Globus pallidus (tissue), 1 donor: Measurements from ENCODE around the gene KCNS1.
A peak's percentile ranks its signal among the peaks of the same experiment; 100 is the strongest.
"Not testable (repeated sequence)": the region's sequence is repeated elsewhere in the genome, so short reads cannot be mapped to it uniquely, and the experiment has no call there.

Experiments used
- DNase-seq: peaks from one replicate; pipeline ENCODE4 v3.0.0-alpha.2; 2015; ENCODE audit warnings: low spot score

KCNS1 gene

DNA sequence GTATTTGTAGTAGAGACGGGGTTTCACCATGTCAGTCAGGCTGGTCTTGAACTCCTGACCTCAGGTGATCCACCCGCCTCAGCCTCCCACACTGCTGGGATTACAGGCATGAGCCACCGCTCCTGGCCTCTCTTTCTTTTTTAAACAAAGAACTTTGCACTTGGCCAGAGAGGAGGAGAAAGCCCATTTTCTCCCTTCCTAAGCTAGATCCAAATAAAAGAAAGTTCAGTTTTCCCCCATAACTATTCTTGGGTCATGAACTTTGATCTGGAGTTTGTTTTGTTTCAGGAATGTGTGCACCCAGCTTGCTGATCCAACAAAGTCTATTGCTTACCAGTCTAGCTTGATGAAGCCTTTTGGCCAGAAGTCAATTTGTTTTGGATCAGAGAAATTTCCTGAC lies 23.4 kb downstream of the KCNS1 start:
- DNase-seq = no peak

DNA sequence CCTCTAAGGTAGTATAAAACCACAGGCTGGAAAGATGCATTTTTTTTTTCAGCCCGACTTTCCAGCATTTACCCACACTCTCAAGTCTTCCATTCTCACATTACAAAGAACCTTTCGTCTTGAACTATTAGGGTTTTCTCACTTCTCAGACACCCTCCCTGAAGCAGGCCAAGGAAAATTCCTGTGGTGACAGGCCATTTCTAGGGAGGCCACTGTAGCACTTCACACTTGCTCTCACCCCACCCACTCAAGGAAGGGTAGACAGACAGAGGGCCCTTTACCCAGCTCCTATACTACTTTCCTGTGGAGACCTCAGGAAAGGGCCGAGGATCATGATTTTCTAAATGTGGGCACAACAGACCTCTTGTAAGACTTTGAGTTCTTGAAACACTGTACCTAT lies 27.7 kb downstream of the KCNS1 start:
- no peak for DNase-seq

DNA sequence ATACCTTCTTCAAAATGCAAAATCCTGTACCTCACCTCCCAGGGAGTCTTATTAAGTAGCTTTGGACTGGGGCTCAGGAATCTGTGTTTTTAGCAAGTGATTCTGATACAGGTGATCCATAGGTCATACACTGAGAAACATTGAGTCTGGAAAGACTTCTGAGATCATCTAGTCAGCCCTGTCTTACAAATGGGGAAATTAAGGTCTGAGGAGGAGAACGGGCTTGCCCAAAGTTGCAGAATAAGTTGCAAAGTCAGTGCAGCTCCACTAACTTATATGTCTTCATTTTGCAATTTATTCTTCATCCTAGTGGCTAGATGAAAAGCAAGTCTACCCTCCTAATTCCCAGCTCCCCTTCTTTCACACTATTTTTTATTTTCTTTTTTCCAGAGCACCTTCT lies 28.9 kb downstream of the KCNS1 start:
- DNase-seq = no peak

DNA sequence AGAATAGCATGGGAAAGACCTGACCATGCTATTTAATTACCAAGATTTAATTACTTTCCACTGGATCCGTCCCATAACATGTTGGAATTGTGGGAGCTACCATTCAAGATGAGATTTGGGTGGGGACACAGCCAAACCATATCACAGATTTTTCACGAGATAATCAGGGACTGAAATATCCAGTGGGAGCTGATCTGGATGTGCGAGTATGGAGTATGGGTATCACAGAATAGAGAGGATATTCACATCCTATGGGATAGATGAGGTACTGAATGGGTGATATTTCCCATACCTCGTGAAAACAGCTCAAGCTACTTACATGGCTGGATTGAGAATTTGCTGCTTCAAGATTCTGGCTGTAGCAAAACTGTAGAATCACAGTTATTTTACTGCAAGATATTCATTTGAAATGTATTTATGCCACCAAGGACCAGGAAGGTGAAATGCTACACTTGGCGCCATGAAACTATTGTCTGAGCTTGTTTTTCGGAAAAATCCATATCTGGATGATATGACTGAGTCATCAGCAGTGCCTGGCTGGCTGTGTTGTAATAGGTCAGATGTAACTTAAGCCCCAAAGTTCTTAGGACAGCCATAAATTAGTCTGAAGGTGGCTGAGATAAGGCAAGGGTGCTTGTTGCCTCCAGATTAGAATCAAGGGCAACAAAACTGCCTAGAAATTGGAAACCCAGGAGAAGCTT lies 29.8 kb downstream of the KCNS1 start:
- no peak for DNase-seq

DNA sequence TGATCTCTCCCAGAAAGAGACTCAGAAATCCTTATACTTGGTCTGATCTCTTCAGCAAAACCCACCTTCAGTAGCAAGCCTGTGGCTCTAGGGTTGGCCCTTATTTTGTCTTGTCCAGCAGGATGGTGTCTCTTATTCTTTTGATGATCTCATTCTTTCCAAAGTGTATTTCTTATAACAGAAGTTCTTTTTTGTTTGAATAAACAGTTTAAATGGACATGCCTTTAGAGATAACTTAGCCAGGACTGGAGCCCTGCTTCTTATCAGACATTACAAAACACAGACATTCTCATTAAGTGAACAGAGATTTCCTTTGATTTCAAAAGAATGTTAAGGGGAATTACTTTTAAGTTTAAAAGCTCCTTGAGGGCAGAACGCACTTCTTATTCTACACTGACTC lies 31.7 kb downstream of the KCNS1 start:
- no peak for DNase-seq

DNA sequence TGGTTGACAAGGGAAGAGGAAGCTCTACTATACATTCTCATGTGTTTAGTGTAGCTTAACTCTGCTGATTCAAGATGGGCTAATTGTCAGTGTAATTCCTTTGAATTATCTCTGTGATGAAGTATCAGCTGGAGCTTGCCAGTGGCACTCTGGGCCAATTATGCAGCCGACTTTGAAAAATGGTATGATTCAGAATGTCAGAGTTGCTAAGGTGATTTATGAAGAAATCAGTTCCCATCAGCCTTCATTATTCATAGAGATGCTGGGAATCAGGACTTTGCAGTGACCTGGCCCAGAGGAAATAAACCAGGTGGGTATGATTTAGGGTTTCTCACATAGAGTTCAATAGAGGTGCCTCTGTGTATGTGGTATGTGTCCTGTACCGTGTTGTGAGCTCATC lies 33.4 kb downstream of the KCNS1 start:
- DNase-seq = no peak

DNA sequence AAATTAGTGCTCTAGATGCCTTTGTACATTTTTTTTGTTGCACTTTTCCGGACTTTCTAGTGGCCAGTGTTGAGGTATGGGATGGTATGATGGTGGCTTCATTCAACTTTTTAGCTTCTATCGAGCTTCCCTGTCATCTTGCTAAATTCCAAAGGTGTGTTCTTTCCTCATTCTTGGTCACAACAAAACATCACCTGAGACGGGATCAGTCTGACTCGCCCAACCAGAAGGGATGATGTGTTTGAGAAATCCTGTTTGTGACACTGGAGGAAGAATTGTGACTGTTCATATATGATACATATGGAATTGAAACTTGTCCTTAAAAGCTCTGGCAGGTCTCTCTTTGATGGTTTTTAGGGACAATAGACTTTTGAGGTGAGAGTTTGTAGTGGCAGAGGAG lies 33.8 kb downstream of the KCNS1 start:
- no peak for DNase-seq

DNA sequence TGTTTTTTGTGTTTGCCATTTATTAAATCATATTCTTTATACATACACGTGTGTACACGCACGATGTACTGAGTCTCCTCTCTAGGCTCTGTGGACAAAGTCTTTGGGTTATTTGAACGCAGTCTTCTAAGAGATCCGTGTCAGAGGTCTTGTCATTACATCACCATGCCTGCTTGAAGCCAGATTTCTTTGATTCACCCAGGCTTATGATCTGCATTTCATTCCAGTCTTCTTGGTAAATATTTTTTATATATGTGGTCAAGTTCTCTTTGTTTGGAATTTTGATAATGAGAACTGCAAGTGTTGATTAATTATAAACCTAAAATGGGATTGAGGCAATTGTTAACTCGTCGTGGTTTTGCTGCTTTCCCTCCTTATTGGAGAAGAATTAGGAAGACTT lies 34.6 kb downstream of the KCNS1 start:
- DNase-seq = no peak

DNA sequence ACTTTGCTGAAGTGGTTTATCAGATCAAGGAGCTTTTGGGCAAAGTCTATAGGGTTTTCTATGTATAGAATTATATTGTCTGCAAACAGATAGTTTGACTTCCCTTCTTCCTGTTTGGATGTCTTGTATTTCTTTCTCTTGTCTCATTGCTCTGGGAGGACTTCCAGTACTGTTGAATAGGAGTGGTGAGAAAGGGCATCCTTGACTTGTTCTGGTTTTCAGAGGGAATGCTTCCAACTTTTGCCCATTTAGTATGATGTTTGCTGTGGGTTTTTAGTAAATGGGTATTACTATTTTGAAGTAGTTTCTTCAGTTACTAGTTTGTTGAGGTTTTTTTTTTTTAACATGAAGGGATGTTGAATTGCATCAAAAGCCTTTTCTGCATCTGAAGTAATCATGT lies 36.1 kb downstream of the KCNS1 start:
- no peak for DNase-seq

DNA sequence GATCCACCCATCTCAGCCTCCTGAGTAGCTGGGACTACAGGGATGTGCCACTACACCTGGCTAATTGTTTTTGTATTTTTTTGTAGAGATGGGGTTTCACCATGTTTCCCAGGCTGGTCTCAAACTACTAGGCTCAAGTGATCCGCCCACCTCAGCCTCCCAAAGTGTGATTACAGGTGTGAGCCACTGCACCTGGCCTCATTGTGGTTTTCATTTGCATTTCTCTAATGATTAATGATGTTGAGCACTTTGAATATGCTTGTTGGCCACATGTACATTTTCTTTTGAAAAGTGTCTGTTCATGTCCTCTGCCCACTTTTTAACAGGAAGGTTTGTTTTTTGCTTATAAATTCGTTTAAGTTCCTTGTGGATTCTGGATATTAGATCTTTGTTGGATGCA lies 37.8 kb downstream of the KCNS1 start:
- not testable (repeated sequence) for DNase-seq

DNA sequence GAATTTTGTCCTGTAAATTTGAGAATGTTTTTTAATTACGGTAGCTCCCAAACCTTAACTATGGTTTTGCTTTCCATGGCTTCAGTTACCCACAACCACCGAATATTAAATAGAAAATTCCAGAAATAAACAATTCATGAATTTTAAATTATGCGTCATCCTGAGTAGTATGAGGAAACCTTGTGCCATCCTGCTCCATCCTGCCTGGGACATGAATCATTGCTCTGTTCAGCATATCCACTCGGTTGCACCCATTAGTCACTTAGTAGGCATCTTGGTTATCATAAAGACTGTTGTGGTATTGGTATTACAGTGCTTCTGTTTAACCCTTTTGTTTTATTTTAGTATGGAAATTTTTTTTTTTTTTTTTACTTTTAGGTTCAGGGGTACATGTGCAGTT lies 39.7 kb downstream of the KCNS1 start:
- DNase-seq = peak; percentile 30

DNA sequence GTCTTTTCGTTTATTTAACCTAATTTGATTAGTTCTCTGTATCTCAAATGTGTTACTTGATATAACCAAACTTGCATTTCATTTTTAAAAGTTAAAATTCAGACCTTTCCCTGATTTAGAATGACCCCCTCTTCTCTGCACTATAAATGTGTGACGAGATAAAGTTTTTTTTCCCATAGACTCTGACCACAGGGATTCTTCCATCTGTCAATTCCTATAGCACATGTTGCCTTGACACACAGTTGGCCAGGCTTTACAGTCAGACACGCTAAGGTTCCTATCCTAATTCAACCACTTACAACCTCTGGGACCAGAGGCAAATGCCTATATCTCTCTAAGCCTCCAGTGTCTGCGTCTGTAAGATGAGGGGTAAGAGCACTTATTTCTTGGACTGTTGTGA lies 40.6 kb downstream of the KCNS1 start:
- peak; percentile 43 for DNase-seq

DNA sequence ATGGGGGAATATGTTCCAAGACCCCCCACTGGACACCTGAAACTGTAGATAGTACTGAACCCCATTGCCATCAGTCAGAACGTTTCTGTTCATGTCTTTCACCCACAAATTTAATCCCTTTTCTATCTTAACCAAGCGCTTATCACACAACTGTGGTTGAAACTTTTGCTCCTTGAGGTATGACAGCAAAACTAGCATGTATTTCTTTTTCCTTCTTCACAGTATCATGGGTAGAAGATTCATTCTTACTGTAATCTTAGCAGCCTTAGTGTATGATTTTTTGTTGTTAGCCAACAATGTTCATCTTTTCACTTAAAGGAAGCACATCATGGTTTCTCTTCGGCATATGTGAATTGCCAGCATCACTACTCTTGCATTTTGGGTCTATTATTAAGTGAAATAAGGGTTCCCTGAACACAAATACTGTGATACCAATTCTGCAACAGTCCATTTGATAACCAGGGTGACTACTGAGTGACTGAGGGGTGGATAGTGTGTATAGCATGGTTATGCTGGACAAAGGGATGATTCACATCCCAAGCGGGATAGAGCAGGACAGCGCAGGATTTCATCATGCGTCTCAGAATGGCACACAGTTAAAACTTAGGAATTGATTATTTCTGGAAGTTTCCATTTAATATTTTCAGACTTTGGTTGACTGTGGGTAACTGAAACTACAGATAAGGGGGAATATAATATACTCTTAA lies 41.8 kb downstream of the KCNS1 start:
- peak; percentile 88 for DNase-seq

DNA sequence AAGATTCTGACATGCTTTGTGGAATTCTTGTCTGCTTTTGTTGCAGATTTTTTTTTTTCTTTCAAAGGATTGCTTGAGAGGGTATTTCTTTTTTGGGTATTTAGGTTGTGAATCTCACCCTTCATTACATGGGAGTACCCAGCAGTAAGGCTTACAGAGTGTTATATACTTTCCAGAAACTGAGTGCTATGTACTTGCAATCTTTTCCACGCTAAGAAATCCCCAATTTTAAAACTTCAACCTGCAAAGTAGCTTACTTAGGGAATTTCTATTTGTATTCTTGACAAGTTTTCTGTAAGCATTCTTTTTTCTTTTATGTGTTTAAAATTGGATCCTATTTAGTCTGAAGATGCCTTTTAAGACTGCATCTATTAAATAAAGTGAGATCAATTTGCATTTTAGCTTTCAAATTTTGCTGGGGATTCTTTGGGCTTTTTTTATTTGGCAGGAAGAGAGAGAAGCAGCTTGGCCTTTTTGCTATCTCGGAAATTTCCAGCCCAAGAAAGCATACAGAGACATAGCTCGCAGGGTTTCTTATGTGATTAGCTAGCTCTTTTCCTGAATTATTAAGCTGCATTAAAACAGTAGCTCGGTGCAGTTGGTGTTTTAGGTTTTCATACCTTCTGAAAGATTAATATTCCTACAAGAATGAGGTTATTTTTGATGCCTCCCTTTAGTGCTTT lies 42.6 kb downstream of the KCNS1 start:
- DNase-seq = peak; percentile 55

DNA sequence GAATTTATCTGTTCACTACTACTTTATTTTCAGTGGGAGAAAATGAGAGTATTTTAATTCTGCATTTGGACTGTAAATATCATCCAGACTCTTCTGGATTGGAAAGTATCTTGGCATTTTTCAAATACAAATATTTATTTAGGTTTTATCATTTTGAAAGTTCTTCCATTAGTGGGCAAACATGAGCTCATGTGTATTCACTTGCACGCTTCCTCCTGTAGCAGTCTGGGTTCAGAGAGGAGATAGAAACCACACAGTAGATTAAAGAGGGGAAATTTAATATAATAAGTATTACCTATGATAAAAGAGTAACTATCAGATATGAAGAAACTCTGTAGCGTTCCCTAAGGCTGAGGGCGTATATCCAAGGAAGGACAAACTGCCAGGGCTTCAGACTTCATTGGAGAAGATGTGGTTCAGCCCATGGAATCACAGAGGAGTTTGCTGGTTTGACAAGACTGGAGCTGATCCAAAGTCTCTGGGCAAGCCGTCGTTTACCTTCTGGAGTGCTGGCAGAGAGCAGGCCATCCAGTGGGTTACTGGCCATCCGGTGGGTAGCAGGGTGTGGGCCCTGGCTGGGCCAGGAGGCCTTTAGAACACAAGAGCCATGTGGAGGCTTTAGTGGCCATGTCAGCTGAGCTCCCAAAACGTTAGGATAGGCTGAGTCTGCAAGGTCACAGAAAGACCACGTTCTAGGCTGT lies 44.3 kb downstream of the KCNS1 start:
- no peak for DNase-seq

DNA sequence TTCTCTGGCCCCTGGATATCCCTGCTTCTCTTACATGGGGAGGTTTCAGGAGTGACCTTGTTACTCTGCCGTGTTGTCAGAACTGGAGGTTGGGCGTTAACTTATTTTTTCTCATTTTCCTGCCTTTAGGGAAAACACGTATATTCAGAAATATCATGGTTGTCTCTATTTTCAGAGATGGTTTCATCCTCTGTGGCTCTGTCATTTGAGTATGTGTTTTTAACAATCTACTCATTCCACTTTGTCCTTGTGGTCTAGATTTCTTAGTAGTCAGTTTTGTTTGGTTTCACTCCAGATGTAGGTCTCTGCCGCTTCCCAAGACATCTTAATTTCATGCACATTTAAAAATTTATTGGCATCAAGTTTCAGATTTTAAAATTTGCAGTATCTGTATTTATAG lies 45.9 kb downstream of the KCNS1 start:
- DNase-seq = no peak

DNA sequence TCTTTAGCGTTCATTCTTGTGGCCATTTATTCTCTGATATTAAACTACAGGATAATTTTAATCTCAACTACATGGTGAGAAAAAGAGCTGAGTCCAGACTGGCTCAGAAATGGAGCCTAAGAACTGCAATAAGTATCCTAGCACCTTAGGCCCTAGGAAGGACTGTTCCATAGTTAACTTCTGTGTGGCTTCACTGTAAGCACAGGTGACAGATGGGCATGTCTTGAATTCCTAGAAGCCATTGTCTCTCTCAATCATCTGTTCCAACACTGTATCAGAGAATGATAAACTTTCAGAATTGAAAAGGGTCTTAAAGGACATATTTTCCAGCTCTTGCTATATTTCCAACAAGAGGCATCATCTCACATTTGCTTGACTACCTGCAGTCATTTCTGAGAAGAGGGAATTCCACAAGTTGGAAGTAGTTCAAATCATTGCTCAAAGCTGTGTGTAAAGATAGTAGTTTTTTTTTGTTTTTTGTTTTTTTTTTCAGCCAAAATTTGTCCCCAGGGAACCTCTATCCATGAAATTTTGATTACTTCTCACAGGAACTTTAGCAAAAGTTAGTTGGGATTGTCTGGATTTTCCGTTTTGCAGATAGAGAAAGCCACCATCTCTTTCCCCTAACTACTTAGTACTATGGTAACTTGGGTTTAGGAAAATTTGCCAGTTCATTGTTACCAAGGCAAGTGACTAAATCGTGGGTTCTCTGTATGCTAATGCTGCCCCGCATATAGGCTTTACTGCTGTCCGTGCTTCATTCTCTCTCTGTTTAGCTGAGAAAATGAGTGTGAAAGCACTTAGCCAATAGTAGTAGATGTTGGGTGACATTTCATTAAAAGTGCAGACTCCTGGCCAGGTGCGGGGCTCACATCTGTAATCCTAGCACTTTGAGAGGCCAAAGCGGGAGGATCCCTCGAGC lies 47.2 kb downstream of the KCNS1 start:
- no peak for DNase-seq

DNA sequence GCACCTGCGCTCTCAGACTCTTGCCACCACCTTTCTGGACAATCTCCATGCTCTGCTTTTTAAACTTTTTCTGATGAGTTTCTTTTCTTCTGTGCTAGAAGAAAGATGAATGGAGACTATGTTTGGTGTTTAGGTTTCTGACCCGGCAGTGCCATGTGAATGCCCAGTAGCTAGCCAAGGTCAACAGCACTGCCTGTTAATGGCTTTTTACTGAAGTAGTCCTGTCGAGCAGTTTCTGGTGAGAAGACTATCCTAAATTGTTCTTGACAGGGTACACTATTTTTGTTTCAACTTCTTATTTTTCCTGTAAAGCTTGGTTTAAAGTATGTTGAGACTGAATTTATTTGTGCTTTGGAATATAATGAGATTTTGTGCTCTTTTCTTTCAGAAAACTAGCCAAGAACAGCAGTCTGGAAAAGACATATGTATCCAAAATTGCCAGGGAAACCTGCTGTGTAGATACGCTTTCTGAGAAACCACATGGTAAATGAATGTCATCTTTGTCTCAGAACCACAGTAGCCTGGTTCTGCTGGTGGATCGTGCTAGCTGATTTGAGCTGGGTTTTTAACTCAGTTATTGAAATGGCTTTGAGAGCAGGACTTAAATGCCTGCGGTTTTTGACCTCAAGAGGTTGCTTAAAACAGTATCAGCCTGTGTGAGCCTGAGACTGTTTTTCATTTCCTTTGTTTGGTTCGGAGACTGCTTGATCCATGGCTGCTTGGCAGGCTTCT lies 48.1 kb downstream of the KCNS1 start:
- peak; percentile 78 for DNase-seq

DNA sequence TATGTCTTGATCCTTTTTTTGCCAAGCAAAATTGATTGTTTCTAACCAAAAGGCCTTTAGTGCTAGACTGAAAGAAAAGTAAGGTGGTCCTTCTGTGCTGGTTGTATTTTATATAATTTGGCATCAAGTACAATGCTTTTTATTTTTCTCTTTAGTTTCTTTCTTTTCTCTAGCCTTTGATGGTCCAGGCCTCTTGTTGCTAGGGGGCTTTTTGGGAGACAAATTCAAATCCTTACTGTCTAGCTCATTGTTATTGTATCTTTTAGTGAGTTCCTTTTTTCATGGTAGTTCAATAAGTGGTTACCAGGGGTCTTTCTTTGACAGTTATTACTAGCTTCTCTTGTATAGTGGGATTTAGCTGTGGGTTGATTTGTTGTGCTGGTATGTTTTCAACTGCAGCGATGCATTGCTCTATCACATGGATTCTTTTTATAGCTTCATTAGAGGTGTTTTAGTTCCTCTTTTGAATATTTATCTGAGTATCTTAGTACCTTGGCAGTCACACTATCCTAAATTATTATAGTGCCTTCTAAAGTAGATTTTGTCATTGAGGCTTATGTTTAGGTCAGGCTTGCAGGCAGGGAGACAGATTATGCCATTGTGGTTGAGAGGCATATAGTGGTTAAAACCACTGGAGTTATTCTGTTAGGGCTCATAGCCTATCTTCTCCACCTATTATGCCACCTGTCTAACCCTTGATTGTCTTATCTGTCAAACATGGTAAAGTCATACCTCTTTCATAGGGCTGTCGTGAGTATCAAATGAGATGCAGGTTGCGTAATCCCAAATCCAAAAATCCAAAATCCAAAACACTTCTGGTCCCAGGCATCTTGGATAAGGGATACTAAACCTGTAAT lies 49.5 kb downstream of the KCNS1 start:
- peak; percentile 32 for DNase-seq

DNA sequence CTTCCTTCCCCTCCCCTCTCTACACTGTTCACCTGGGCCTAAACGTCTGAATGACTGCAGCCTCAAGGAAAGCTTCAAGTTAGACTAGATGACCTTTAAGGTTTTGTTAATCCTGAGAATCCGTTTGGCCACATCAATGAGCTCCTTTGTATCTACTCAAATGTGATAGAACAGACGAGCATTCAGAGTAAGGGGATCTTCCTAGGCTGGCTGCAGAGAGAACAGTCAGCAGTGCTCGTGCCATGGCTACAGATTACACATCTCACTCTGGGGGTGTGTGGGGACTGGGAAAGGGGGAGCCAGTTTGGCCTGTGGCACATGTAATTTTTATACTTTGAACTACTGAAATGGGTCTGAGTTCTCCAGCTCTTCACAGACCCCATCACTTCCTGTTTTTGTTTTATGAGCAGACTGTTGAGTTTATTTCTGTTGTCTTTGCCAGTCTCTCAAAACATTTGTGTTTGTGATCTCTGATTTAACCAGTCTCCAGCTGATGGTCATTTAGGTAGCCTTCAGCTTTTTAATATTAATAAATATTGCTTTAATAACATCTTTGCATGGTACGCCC lies 50.9 kb downstream of the KCNS1 start:
- DNase-seq = peak; percentile 91
